IPS DF 19.7 (cell line): ENCODE measurements around the gene ARHGAP30.
"Not testable (repeated sequence)": the region's sequence is repeated elsewhere in the genome, so short reads cannot be mapped to it uniquely, and the experiment has no call there.

Source experiments
- DNase-seq: peaks from one replicate; pipeline ENCODE4 v3.0.0-alpha.2; 2013; ENCODE audit warnings: low read depth, low spot score

ARHGAP30 gene

DNA sequence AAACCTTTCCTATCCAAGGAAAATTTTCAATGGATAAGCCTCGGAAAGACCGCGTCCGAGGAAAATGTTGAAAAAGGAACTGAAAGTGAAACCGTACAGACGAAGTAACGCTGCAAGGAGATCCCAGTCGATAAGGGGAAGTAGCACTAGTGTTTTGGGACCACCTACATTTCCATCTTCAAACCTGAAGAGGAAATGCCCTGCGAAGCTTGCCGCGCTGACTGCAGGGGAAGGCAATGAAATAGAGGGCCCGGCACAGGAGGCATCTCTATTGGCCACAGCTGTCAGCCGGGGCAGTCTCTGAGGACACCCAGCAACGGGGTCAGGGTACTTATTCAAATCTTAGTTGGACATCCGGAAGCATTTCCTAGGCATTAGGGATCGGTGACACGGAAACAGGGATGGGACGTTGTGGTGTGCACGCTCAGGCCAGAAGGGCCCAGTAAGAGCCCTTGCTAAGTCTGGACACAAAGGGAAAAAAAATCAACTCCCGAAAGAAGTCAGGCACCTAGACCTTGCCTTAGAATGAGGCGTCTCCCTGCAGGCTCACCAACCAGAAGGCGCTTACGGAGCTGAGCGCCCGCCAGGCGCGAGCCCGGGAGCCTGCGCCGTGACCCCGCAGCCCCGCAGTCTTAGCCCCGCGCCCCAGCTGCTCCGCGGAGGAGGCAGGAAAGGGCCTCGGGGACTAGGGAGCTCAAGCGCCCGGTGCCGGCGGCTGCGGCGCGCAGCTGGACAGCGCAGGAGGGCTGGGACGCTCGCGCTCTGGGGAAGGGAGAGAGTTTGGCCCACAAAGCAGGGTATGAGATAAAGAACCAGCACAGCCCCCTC is 24.6 kb downstream of the ARHGAP30 start:
- no peak for DNase-seq

- DNase-seq: no peak
Observed at GRCh38 chr1:161044535-161044907, 25.2 kb downstream of the ARHGAP30 start.

DNA sequence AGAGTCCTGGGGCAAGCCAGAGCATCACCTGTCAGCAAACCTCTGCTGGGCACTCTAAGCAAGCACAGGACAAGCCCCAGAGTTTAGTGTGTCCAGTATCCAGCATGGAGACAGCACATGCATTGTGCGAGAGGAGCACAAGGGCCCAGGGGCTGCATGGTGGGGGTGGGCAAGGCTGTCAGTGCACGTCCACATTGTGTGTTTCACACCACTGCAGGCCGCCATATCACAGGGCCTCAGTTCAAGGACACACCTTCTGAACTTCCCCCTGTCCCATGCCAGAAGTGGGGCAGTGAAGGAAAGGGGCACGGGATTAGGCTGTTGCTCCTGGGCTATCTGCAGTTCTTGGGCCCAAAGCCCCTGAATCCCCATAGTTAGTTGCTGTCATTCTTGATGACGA is 30.1 kb downstream of the ARHGAP30 start:
- DNase-seq: no peak

DNA sequence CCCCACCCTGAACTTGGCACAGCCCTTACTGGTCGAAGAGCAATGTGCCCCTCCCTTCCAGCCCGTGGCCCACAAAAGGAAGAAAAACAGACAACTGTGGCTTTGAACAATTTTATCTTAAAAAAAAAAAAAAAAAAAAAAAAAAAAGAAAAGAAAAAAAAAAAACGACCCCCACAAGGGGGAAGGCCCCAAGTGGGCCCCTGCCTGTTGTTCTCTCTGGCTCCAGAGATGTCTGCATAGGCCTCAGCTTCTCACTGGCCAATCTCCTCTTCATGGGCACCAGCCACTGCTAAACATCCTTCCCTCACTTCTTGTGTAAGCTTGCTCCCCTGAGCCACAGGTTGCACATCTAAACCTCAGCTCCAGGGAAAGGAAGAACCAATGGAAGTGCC is 30.5 kb downstream of the ARHGAP30 start:
- no peak for DNase-seq

DNA sequence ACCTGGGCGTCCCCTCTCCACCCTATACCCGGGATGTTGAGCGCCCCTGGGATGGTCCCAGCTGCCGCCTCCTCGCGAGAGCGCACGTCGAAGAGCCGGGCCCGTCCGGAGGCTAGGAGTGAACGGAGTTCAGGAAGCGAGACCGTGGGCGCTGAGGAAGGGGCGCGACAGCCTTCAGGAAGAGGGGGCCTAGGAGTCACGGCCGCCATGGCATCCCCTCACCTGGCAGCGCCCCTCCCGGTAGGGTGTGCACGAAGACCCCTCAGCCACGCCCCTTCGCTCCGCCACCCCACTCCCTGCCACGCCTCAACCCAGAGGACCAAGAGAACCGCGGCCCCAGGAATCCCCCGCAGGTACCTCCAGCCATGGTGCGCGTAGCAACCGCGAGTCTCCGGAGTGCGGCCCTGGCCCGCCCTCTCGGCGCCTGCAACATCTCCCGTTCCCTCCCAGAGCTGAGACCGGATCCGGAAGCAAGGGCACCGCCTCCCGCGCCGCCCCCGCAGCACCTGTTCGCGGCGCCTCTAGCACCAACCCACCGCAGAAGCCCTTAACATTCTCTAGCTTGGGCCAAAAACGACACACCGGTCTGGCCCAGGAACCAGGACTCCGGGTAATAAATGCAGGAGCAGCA is 31.1 kb downstream of the ARHGAP30 start, which contains the start of gene TSTD1:
Gene TSTD1 (minus strand): TSS at position 442 of the 631 bp plus-strand sequence. CDS start 75 bp downstream, at position 367.
- no peak for DNase-seq

DNA sequence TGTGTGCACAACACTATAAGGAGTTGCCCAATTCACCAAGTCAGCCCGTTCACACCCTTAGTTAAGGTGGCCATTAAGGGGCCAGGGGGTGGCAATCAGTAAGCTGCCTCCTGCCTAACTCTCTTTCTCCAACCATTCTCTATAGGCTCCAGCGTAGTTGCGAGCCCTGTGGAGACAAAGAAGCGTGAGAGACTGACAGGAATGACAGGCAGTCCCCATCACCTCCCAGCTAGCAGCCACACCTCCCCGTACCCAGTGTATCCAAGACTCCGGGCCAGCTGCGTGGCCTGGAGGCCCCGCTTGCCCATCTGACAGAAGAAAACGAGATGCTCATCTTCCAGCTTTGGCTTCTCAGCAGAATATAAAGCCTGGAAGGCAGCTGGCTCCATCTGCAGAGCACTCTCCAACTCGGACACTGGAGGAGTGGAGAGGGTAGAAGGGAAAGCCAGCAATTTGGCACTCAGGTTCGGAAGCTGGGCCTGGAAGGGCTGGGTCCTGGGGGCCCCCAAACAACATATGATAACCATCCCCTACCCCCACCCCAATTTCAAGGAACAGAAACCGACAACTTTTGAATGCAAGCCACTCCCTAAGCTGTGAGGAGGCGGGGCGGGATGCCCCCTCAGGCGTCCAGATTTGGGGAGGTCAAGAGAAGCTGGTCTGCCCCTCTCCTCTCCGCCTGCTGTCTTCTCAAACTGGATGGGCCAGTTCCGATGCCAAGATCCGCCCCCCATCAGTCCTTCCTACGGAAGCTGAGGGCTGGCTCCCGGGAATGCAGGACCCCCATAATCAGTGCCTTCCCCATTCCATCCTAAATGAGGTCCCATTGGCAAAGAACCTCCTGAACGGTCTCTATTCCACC is 31.8 kb downstream of the ARHGAP30 start:
- no peak for DNase-seq

DNA sequence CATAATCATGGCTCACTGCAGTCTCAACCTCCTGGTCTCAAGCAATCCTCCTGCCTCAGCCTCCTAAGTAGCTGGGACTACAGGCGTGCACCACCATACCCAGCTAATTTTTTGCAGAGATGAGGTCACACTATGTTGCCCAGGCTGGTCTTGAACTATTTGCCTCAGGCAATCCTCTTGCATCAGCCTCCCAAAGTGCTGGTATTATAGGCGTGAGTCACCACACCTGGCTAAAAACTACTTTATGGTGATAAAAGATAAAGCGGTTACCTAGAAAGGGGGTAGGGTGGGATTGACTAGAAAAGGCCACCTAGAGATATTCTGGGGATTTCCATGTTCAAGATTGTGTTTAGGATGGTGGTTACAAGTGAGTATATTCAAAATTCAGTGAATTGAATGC is 35.9 kb downstream of the ARHGAP30 start:
- DNase-seq: no peak

GRCh38 chr1:161032409-161032808 is 37.3 kb downstream of the ARHGAP30 start:
- DNase-seq: no peak

DNA sequence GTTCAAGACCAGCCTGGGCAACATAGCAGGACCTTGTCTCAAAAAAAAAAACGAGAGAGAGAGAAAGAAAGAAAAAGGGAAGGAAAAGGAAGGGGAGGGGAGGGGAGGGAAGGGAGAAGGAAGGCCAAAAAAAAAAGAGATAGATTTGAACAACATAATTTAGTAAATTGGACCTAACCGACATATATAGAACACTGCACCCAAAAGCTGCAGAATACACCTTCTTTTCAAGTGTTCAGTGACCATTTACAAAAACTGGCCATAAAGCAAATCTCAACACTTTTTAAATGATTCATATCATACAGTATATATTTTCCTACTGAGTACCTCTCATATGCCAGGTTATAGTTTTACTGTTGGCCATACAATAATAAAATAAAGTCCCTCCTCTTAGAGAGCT is 37.8 kb downstream of the ARHGAP30 start:
- no peak for DNase-seq

- DNase-seq: not testable (repeated sequence)
Observed at GRCh38 chr1:161029466-161029865, 40.2 kb downstream of the ARHGAP30 start.

DNA sequence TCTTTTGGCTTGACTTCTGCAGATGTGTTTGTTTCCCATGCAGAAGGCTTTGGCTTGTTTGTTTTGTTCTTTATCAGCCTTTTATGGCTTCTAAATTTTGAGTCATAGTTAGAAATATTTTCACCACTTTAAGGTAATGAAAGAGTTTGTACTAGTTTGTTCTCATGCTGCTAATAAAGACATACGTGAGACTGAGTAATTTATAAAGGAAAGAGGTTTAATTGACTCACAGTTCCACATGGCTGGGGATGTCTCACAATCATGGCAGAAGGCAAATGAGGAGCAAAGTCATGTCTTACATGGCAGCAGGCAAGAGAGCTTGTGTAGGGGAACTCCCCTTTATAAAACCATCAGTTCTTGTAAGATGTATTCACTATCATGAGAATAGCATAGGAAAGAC is 42.7 kb downstream of the ARHGAP30 start:
- not testable (repeated sequence) for DNase-seq

DNA sequence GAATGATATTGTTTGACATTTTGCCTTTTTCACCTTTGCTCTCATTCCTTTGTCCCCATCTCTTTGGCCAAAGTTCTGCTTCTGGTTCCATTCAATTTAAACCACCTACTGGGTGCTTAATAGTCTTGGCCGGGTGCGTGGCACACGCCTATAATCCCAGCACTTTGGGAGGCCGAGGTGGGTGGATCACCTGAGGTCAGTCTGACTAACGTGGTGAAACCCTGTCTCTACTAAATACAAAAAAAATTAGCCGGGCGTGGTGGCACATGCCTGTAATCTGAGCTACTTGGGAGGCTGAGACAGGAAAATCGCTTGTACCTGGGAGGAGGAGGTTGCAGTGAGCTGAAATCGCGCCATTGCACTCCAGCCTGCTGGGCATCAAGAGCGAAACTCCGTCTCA is 47.3 kb downstream of the ARHGAP30 start:
- DNase-seq: not testable (repeated sequence)

GRCh38 chr1:161021970-161022353 is 47.7 kb downstream of the ARHGAP30 start:
- no peak for DNase-seq

- DNase-seq: peak; percentile 99
Observed at GRCh38 chr1:161021165-161021969, 48.3 kb downstream of the ARHGAP30 start.

GRCh38 chr1:161020509-161021164 is 49.1 kb downstream of the ARHGAP30 start, which contains the start of gene F11R:
Gene F11R (minus strand): TSS chr1:161021152. CDS start chr1:161021073, 79 bp downstream.
- no peak for DNase-seq

DNA sequence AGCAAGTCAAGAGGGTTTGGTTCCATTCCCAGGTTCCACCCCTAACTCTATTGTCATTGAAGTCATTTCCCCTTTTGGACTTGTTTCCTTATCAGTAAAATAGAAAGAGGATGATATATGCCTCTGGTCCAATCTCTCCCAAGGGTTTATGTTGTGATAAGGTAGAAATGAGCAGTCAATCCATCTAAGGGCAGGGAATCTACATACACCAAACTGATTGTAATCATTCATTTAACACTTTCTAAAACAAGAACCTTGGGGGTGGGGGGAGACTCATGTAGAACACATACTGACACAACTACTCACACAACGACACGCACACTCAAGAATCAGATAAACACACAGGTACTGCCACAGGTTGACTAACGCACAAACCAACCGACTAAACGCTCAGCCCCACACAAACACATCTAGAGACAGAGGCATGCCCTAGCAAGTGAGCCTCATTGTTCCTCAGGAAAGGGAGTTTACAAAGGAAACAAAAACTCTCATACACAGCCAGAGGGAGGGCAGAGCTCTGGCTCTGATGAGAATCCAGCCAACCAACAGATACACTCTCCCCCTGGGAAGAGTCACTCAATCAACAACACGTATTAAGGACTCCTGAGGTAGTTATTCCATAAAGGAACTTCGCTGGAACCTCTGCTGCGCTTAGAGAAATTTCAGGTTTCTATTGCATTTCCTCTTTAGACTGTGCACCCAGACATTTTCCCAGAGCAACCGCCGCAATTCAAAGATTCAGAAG is 49.8 kb downstream of the ARHGAP30 start:
- no peak for DNase-seq

GRCh38 chr1:161019111-161019660 is 50.5 kb downstream of the ARHGAP30 start:
- DNase-seq: not testable (repeated sequence)

DNA sequence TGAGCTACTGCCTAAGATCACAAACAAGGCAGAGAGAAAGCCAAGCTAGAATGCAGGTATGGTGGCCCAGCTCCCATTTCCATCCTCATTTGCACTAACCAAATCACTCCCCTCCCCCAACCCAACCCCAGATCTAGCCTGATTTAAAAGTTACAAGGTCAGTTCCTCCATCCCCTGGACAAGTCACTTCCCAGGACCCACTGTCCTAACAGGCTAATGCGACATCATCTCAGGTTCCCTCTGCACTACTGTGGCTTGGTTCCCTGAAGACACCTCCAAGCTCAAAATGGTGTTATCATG is 51.1 kb downstream of the ARHGAP30 start:
- DNase-seq: no peak

GRCh38 chr1:161017756-161018630 is 51.7 kb downstream of the ARHGAP30 start:
- DNase-seq: no peak
